ENCODE data around the gene GPRC5A.

DNA sequence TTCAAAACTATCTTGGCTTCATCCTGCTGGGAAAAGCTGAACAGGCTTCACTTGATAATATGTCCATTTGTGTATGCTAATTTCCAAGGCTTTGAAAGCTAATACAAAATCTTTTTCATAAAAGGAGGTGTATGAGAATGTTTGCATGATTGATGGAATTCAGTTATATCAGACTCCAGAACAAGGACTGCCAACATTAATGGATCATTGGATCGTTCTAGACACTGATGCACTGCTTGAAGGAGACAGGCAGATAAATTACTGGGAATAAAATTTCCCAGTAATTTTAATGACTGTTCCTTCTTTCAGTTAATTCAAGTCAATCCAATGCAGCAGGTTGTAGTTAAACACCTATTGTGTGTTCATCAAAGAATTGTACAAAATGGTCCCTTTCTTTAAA is 60.1 kb downstream of the GPRC5A start:
- TF ChIP-seq EZH2phosphoT487 (IDR thresholded peaks at IDR 0.05; ENCODE audit: insufficient read depth, low read depth) (no peak), EZH2 (IDR thresholded peaks at IDR 0.05; ENCODE audit: insufficient read depth, poor library complexity, severe bottlenecking) (no peak)

Data from GM23248 (cell line).